GM12878 (cell line): ENCODE measurements around the gene SPTBN1. TPM values are rescaled to one million over a fixed set of nuclear protein-coding genes. Genes with fewer than 3 reads are reported as not detected.

Experiments used
- ATAC-seq: fragments of 200-7000 bp; cut with Tn5 transposase; 3 replicates; pipeline ENCODE4 v1.9.1; 2020; ENCODE audit warnings: mild to moderate bottlenecking, moderate library complexity
- BruUV-seq: library from RNA; stranded (reverse); fragments of 400-500 nt; replicated peaks from 2 replicates; lab custom pipeline; 2021; lab: Mats Ljungman, UMichigan
- CTCF ChIA-PET: fragments of 300-600 bp; sonication (Branson Sonifier 250); formaldehyde crosslinking; extraction: SDS; loops from one replicate; lab custom pipeline; 2021; ENCODE audit warnings: inconsistent platforms; lab: Yijun Ruan, JAX
- POLR2A ChIA-PET: fragments of 350-600 bp; formaldehyde crosslinking; extraction: SDS; loops from one replicate; lab custom pipeline; 2021; ENCODE audit warnings: inconsistent platforms; lab: Charles Lee
- RAD21 ChIA-PET: fragments of 300-600 bp; sonication (Branson Sonifier 250); formaldehyde crosslinking; loops from one replicate; lab custom pipeline; 2023; ENCODE audit warnings: antibody characterized with exemption; ENCODE audit not compliant: unreplicated experiment; lab: Charles Lee
- SMC1A ChIA-PET: fragments of 300-600 bp; sonication (Branson Sonifier 250); formaldehyde crosslinking; loops from one replicate; lab custom pipeline; 2023; ENCODE audit not compliant: unreplicated experiment, uncharacterized antibody; lab: Charles Lee
- DNase-seq: peaks from one replicate; pipeline ENCODE4 v3.0.0-alpha.2; 2011; ENCODE audit warnings: low read depth, low spot score
- FAIRE-seq: peaks from 3 replicates; lab custom pipeline; 2011; peaks lifted over from hg19 to GRCh38; lab: Jason Lieb, UNC
- H2AFZ ChIP-seq: 2 replicates; pipeline ENCODE4 v1.6.0; 2011; ENCODE audit warnings: low read depth, low read length, control low read depth; ENCODE audit not compliant: control insufficient read depth
- H3K27ac ChIP-seq: 2 replicates; pipeline ENCODE4 v1.5.1; 2011; ENCODE audit warnings: control low read depth; ENCODE audit not compliant: control insufficient read depth, insufficient read depth
- H3K27me3 ChIP-seq, 2 experiments: replicated peaks in 1 of 2; 2 replicates each; pipeline versions ENCODE4 v1.6.0 to v1.6.1; 2011; ENCODE audit warnings: low read length in 1 of 2; ENCODE audit not compliant: control insufficient read depth in 2 of 2, insufficient read depth in 2 of 2
- H3K36me3 ChIP-seq, 2 experiments: 2 replicates each; pipeline ENCODE4 v1.5.1; 2011; ENCODE audit warnings: low read length in 1 of 2; ENCODE audit not compliant: control insufficient read depth in 2 of 2, insufficient read depth in 2 of 2
- H3K4me1 ChIP-seq: 2 replicates; pipeline ENCODE4 v1.6.1; 2011; ENCODE audit warnings: mild to moderate bottlenecking, low read length, moderate library complexity, mixed read lengths; ENCODE audit not compliant: control insufficient read depth, insufficient read depth
- H3K4me2 ChIP-seq: 2 replicates; pipeline ENCODE4 v1.6.0; 2011; ENCODE audit warnings: control low read depth; ENCODE audit not compliant: control insufficient read depth, insufficient read depth
- H3K4me3 ChIP-seq: fragments of 200-600 bp; sonication (generic); 2 replicates; pipeline ENCODE4 v1.5.1; 2016
- H3K79me2 ChIP-seq: 2 replicates; pipeline ENCODE4 v1.6.0; 2011; ENCODE audit warnings: low read length; ENCODE audit not compliant: control insufficient read depth, insufficient read depth
- H3K9ac ChIP-seq: 2 replicates; pipeline ENCODE4 v1.8.0; 2011; ENCODE audit warnings: low read length, control low read depth, mixed read lengths; ENCODE audit not compliant: control insufficient read depth, insufficient read depth
- H3K9me3 ChIP-seq: replicated peaks from 3 replicates; pipeline ENCODE4 v1.5.1; 2011; ENCODE audit warnings: mild to moderate bottlenecking, low read length; ENCODE audit not compliant: control insufficient read depth, insufficient read depth
- H4K20me1 ChIP-seq: 2 replicates; pipeline ENCODE4 v1.6.0; 2011; ENCODE audit not compliant: control insufficient read depth, insufficient read depth
- ASH2L ChIP-seq: fragments of 300-600, 200-600 bp; sonication (generic); IDR thresholded peaks from 2 replicates; pipeline ENCODE4 v1.6.1; 2017; ENCODE audit warnings: low read depth, mild to moderate bottlenecking, borderline replicate concordance
- BRCA1 ChIP-seq: IDR thresholded peaks from 2 replicates; pipeline ENCODE4 v1.6.1; 2011; ENCODE audit warnings: low read depth, low read length, improper control_type of control experiment
- CBX5 ChIP-seq: sonication (generic); IDR thresholded peaks from 2 replicates; pipeline ENCODE4 v1.6.1; 2016; ENCODE audit warnings: low read depth, moderate library complexity, mild to moderate bottlenecking, inconsistent platforms
- CHD2 ChIP-seq: IDR thresholded peaks from 2 replicates; pipeline ENCODE4 v1.6.1; 2011; ENCODE audit warnings: low read depth, low read length, improper control_type of control experiment, borderline replicate concordance
- HDAC2 ChIP-seq: fragments of 200-600 bp; sonication (generic); IDR thresholded peaks from 2 replicates; pipeline ENCODE4 v1.6.1; 2017
- JUNB ChIP-seq: IDR thresholded peaks from 2 replicates; pipeline ENCODE4 v1.6.1; 2016; ENCODE audit warnings: antibody characterized with exemption, mild to moderate bottlenecking
- PAX8 ChIP-seq: fragments of 450-650 bp; IDR thresholded peaks from 2 replicates; pipeline ENCODE4 v1.6.1; 2017; ENCODE audit warnings: mild to moderate bottlenecking, moderate library complexity
- RAD51 ChIP-seq: fragments of 450-650 bp; IDR thresholded peaks from 2 replicates; pipeline ENCODE4 v1.6.1; 2016; ENCODE audit warnings: moderate library complexity, mild to moderate bottlenecking, inconsistent platforms
- SIN3A ChIP-seq: IDR thresholded peaks from 2 replicates; pipeline ENCODE4 v1.6.1; 2012; ENCODE audit warnings: low read depth, low read length, improper control_type of control experiment
- SMARCA5 ChIP-seq: fragments of 450-650 bp; IDR thresholded peaks from 2 replicates; pipeline ENCODE4 v1.6.1; 2017; ENCODE audit warnings: mild to moderate bottlenecking
- SPI1 ChIP-seq: IDR thresholded peaks from 2 replicates; pipeline ENCODE4 v1.6.1; 2011; ENCODE audit warnings: low read depth, mild to moderate bottlenecking, low read length, moderate library complexity, borderline replicate concordance; ENCODE audit not compliant: insufficient read depth
- SUPT20H ChIP-seq: IDR thresholded peaks from 2 replicates; pipeline ENCODE4 v1.6.1; 2011; ENCODE audit warnings: low read depth, mild to moderate bottlenecking, low read length, moderate library complexity, borderline replicate concordance; ENCODE audit not compliant: control insufficient read depth
- TBL1XR1 ChIP-seq: IDR thresholded peaks from 2 replicates; pipeline ENCODE4 v1.6.1; 2012; ENCODE audit warnings: low read depth, low read length, improper control_type of control experiment
- ZZZ3 ChIP-seq: IDR thresholded peaks from 2 replicates; pipeline ENCODE4 v1.6.1; 2011; ENCODE audit warnings: low read depth; ENCODE audit not compliant: control insufficient read depth, insufficient read length
- WGBS: methylation state at CpG from one replicate; pipeline ENCODE4 v1.1.6; 2016; ENCODE audit warnings: low lambda C conversion rate; ENCODE audit not compliant: insufficient replicate concordance, insufficient coverage; ENCODE audit errors: missing lambda C conversion rate; 5-methylcytosine and 5-hydroxymethylcytosine counted together
- in situ Hi-C: fragments of 300-500 bp; cut with MboI; formaldehyde crosslinking; loops from 9 replicates; pipeline ENCODE4 v1.14.3; 2018; ENCODE audit warnings: mixed read lengths
- intact Hi-C: fragments of 100-400 bp; cut with micrococcal nuclease; formaldehyde crosslinking; loops from one replicate; pipeline ENCODE4 v1.14.2; 2022; ENCODE audit not compliant: unreplicated experiment
- polyA plus RNA-seq, 11 experiments: library from polyadenylated mRNA; depleted of rRNA in 4 of 11; unstranded in 6 of 11; stranded (reverse) in 5 of 11; fragments of >200 nt; fragmentation: Nextera tagmentation in 4 of 11; fragmentation: Illumina TruSeq in 1 of 11; extraction: Ambion mirVana in 4 of 11; extraction: Trizol in 1 of 11; gene quantifications; 1 replicate in 1 of 11; 2 replicates in 10 of 11; pipeline versions ENCODE4 v1.2.1 to v1.2.3, GENCODE V29; 2011 to 2016; ENCODE audit warnings: inconsistent platforms in 2 of 11, missing spikeins in 2 of 11, low read depth in 1 of 11
- total RNA-seq, 4 experiments: library from RNA; depleted of rRNA in 3 of 4; stranded (reverse); fragments of >200 nt in 3 of 4; fragmentation: Illumina TruSeq in 1 of 4; extraction: Trizol in 1 of 4; gene quantifications; 2 replicates each; pipeline versions ENCODE4 v1.2.1 to v1.2.3, GENCODE V29; 2013 to 2021
- TF ChIP-seq, protein P1 (sequence below): fragments of 450-650 bp; IDR thresholded peaks from 2 replicates; pipeline ENCODE4 v1.6.1; 2017; ENCODE audit warnings: mild to moderate bottlenecking, moderate library complexity
- TF ChIP-seq, protein P2 (sequence below): fragments of 450-650 bp; IDR thresholded peaks from 2 replicates; pipeline ENCODE4 v1.6.1; 2017; ENCODE audit warnings: mild to moderate bottlenecking
- TF ChIP-seq, protein P3 (sequence below): fragments of 450-650 bp; IDR thresholded peaks from 2 replicates; pipeline ENCODE4 v1.6.1; 2017; ENCODE audit warnings: low read depth, mild to moderate bottlenecking, moderate library complexity

The SPTBN1 gene
- total and polyA plus RNA-seq, 10 of the 15 experiments (the other 5 are each of a cell fraction or from before 2014, with no cell fraction given) = 20.6 to 154 (median 76.7) TPM

DNA sequence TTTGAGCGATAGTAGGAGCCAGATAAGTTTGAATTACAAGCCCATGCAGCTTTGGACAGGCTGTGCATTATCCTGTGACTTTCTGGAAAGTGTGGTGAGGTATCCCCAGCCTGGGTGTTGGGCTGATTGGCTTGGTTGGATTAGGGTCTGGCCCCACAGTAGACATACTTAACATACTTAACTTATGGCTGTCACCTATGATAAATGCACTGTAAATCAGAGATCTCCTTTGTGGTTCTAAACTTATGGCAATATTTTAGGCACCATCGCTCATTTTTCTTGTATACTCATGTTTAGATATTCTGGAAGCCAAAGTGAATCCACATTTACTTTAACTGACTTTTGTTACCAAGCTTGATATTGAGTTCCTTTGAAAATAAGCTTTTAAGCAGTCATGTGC, 54.8 kb downstream of the SPTBN1 start:
- Histone ChIP-seq H3K79me2 (no peaks in the 10 kb centered on the region), H3K9ac (no peak overlapping the region), H3K4me2 (no peak overlapping the region), H3K4me1 (no peaks in the 10 kb centered on the region), H3K4me3 (no peak overlapping the region), H3K36me3 (no peaks in the 10 kb centered on the region), H3K27me3 (no peaks in the 10 kb centered on the region), H3K9me3 (no peaks in the 10 kb centered on the region), H2AFZ (no peak overlapping the region), H4K20me1 (no peaks in the 10 kb centered on the region), H3K27ac (no peak overlapping the region)
- ChIA-PET CTCF (interaction anchor here (2.1 kb wide), 1 partner anchor 194 kb away, joined by 8 read pairs; no protein-coding TSS in a partner anchor), SMC1A (interaction anchor here (1.0 to 1.7 kb wide), 3 partner anchors 9 to 194 kb away, joined by 3 to 4 read pairs (median 4); no protein-coding TSS in a partner anchor), POLR2A (no interaction called here), RAD21 (interaction anchor here (1.5 kb wide), 1 partner anchor 11 kb away, joined by 4 read pairs; no protein-coding TSS in a partner anchor)
- WGBS = 57% methylated on average over 2 of the region's 2 CpGs
- BruUV-seq = no TSS peak
- DNase-seq = no peak
- no peak for ATAC-seq
- intact Hi-C loops = no loop called here
- in situ Hi-C loops = no loop called here
- FAIRE-seq = no peak
- TF ChIP-seq SPI1 (no peak), PAX8 (no peak), CBX5 (no peak), RAD51 (no peak), HDAC2 (no peak), SUPT20H (no peak), TBL1XR1 (no peak), SMARCA5 (no peak), ZZZ3 (no peak), ASH2L (no peak), CHD2 (no peak), SIN3A (no peak), BRCA1 (no peak), JUNB (no peak)
- TF ChIP-seq, protein P1, sequence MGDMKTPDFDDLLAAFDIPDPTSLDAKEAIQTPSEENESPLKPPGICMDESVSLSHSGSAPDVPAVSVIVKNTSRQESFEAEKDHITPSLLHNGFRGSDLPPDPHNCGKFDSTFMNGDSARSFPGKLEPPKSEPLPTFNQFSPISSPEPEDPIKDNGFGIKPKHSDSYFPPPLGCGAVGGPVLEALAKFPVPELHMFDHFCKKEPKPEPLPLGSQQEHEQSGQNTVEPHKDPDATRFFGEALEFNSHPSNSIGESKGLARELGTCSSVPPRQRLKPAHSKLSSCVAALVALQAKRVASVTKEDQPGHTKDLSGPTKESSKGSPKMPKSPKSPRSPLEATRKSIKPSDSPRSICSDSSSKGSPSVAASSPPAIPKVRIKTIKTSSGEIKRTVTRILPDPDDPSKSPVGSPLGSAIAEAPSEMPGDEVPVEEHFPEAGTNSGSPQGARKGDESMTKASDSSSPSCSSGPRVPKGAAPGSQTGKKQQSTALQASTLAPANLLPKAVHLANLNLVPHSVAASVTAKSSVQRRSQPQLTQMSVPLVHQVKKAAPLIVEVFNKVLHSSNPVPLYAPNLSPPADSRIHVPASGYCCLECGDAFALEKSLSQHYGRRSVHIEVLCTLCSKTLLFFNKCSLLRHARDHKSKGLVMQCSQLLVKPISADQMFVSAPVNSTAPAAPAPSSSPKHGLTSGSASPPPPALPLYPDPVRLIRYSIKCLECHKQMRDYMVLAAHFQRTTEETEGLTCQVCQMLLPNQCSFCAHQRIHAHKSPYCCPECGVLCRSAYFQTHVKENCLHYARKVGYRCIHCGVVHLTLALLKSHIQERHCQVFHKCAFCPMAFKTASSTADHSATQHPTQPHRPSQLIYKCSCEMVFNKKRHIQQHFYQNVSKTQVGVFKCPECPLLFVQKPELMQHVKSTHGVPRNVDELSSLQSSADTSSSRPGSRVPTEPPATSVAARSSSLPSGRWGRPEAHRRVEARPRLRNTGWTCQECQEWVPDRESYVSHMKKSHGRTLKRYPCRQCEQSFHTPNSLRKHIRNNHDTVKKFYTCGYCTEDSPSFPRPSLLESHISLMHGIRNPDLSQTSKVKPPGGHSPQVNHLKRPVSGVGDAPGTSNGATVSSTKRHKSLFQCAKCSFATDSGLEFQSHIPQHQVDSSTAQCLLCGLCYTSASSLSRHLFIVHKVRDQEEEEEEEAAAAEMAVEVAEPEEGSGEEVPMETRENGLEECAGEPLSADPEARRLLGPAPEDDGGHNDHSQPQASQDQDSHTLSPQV = no peak
- TF ChIP-seq, protein P2, sequence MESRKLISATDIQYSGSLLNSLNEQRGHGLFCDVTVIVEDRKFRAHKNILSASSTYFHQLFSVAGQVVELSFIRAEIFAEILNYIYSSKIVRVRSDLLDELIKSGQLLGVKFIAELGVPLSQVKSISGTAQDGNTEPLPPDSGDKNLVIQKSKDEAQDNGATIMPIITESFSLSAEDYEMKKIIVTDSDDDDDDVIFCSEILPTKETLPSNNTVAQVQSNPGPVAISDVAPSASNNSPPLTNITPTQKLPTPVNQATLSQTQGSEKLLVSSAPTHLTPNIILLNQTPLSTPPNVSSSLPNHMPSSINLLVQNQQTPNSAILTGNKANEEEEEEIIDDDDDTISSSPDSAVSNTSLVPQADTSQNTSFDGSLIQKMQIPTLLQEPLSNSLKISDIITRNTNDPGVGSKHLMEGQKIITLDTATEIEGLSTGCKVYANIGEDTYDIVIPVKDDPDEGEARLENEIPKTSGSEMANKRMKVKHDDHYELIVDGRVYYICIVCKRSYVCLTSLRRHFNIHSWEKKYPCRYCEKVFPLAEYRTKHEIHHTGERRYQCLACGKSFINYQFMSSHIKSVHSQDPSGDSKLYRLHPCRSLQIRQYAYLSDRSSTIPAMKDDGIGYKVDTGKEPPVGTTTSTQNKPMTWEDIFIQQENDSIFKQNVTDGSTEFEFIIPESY = no peak
- TF ChIP-seq, protein P3, sequence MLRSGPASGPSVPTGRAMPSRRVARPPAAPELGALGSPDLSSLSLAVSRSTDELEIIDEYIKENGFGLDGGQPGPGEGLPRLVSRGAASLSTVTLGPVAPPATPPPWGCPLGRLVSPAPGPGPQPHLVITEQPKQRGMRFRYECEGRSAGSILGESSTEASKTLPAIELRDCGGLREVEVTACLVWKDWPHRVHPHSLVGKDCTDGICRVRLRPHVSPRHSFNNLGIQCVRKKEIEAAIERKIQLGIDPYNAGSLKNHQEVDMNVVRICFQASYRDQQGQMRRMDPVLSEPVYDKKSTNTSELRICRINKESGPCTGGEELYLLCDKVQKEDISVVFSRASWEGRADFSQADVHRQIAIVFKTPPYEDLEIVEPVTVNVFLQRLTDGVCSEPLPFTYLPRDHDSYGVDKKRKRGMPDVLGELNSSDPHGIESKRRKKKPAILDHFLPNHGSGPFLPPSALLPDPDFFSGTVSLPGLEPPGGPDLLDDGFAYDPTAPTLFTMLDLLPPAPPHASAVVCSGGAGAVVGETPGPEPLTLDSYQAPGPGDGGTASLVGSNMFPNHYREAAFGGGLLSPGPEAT = no peak
